Transverse colon (tissue), 4 donors: Measurements from ENCODE around the gene SYCP2.

Source experiments
- CTCF ChIP-seq, 5 experiments: fragments of 200-600 bp in 3 of 5; fragments of 450-650 bp in 2 of 5; sonication (generic) in 3 of 5; IDR thresholded peaks; 1 replicate in 2 of 5; 2 replicates in 3 of 5; pipeline ENCODE4 v1.5.1; 2016 to 2017; ENCODE audit warnings: antibody characterized with exemption in 5 of 5, inconsistent platforms in 3 of 5, mild to moderate bottlenecking in 2 of 5, moderate library complexity in 1 of 5
- EP300 ChIP-seq: sonication (generic); formaldehyde crosslinking; IDR thresholded peaks from one replicate; pipeline ENCODE4 v1.6.1; 2017; ENCODE audit warnings: antibody characterized with exemption, low read depth
- POLR2A ChIP-seq: fragments of 450-650 bp; IDR thresholded peaks from one replicate; pipeline ENCODE4 v1.6.1; 2016; ENCODE audit warnings: antibody characterized with exemption, mild to moderate bottlenecking, moderate library complexity
- POLR2AphosphoS5 ChIP-seq, 3 donors: sonication (generic); formaldehyde crosslinking; IDR thresholded peaks; one replicate each; pipeline ENCODE4 v1.6.1; 2016; ENCODE audit warnings: antibody characterized with exemption in 3 of 3

- no peak for TF ChIP-seq CTCF (IDR thresholded peaks at IDR 0.05)
- no peak for TF ChIP-seq POLR2AphosphoS5 (IDR thresholded peaks at IDR 0.05)
- no peak for TF ChIP-seq EP300
- TF ChIP-seq POLR2A = no peak
Measured at GRCh38 chr20:59866338-59866737, 67.1 kb downstream of the SYCP2 start.
